Endothelial cell of umbilical vein (primary cell): ENCODE data around the gene RFC2. TPM values are rescaled to one million over a fixed set of nuclear protein-coding genes. Genes with fewer than 3 reads are reported as not detected.

Source experiments
- BruUV-seq: library from RNA; stranded (reverse); fragments of 400-500 nt; replicated peaks from 2 replicates; lab custom pipeline; 2021; lab: Mats Ljungman, UMichigan
- CTCF ChIA-PET: fragments of 300-600, 350-600 bp; sonication (Branson Sonifier 250); formaldehyde crosslinking; loops from one replicate; lab custom pipeline; 2021; ENCODE audit warnings: antibody characterized with exemption, inconsistent platforms; lab: Charles Lee
- POLR2A ChIA-PET: fragments of 300-600, 350-600 bp; sonication (Branson Sonifier 250); formaldehyde crosslinking; loops from one replicate; lab custom pipeline; 2021; ENCODE audit warnings: antibody characterized with exemption, inconsistent platforms; lab: Charles Lee
- DNase-seq: peaks from one replicate; pipeline ENCODE4 v3.0.0-alpha.2; 2011; ENCODE audit warnings: low read depth, low spot score
- FAIRE-seq: peaks from 2 replicates; lab custom pipeline; 2011; peaks lifted over from hg19 to GRCh38; lab: Jason Lieb, UNC
- H2AFZ ChIP-seq: 2 replicates; pipeline ENCODE4 v1.6.0; 2012; ENCODE audit warnings: low read depth, low read length, control low read depth, inconsistent platforms
- H3K27ac ChIP-seq: 2 replicates; pipeline ENCODE4 v1.5.1; 2011; ENCODE audit warnings: low read depth, mild to moderate bottlenecking, control low read depth, low read length, moderate library complexity; ENCODE audit not compliant: insufficient read depth
- H3K27me3 ChIP-seq, 2 experiments: 2 replicates each; pipeline versions ENCODE4 v1.6.0 to v1.6.1; 2011; ENCODE audit warnings: low read length in 2 of 2, mixed read lengths in 1 of 2; ENCODE audit not compliant: control insufficient read depth in 2 of 2, insufficient read depth in 2 of 2
- H3K36me3 ChIP-seq, 2 experiments: 2 replicates in 1 of 2; 3 replicates in 1 of 2; pipeline ENCODE4 v1.5.1; 2011; ENCODE audit warnings: low read length in 2 of 2, mild to moderate bottlenecking in 1 of 2, moderate library complexity in 1 of 2; ENCODE audit not compliant: control insufficient read depth in 2 of 2, insufficient read depth in 2 of 2; ENCODE audit errors: extremely low read depth in 1 of 2
- H3K4me1 ChIP-seq: 3 replicates; pipeline ENCODE4 v1.5.1; 2011; ENCODE audit warnings: mild to moderate bottlenecking, low read length; ENCODE audit not compliant: control insufficient read depth, insufficient read depth; ENCODE audit errors: extremely low read depth
- H3K4me2 ChIP-seq: 2 replicates; pipeline ENCODE4 v1.6.1; 2011; ENCODE audit warnings: low read length, control low read depth, mixed read lengths; ENCODE audit not compliant: insufficient read depth
- H3K4me3 ChIP-seq, 3 experiments: fragments of 200-600 bp in 1 of 3; sonication (generic), shearing (Covaris generic) in 1 of 3; replicated peaks in 1 of 3; 2 replicates each; pipeline ENCODE4 v1.5.1; 2011 to 2016; ENCODE audit warnings: control low read depth in 3 of 3, low read length in 3 of 3, mild to moderate bottlenecking in 2 of 3, inconsistent platforms in 1 of 3, low read depth in 1 of 3, moderate library complexity in 1 of 3; ENCODE audit not compliant: insufficient read depth in 1 of 3
- H3K79me2 ChIP-seq: 2 replicates; pipeline ENCODE4 v1.6.0; 2012; ENCODE audit warnings: low read length, inconsistent platforms; ENCODE audit not compliant: control insufficient read depth, insufficient read depth
- H3K9ac ChIP-seq: replicated peaks from 2 replicates; pipeline ENCODE3; 2011; ENCODE audit warnings: low read length, control low read depth; ENCODE audit not compliant: insufficient read depth; ENCODE audit errors: extremely low read depth
- H3K9me1 ChIP-seq: replicated peaks from 3 replicates; pipeline ENCODE4 v1.6.0; 2011; ENCODE audit warnings: mild to moderate bottlenecking, low read length; ENCODE audit not compliant: control insufficient read depth, insufficient read depth; ENCODE audit errors: extremely low read depth
- H3K9me3 ChIP-seq: replicated peaks from 2 replicates; pipeline ENCODE4 v1.5.1; 2012; ENCODE audit warnings: low read length, inconsistent platforms; ENCODE audit not compliant: control insufficient read depth, insufficient read depth
- H4K20me1 ChIP-seq: replicated peaks from 2 replicates; pipeline ENCODE3; 2011; ENCODE audit warnings: mild to moderate bottlenecking, low read length; ENCODE audit not compliant: control insufficient read depth, insufficient read depth; ENCODE audit errors: extremely low read depth
- EZH2 ChIP-seq: IDR thresholded peaks from 2 replicates; pipeline ENCODE4 v1.6.1; 2012; ENCODE audit warnings: borderline replicate concordance, low read depth, mild to moderate bottlenecking, moderate library complexity, low read length, inconsistent platforms; ENCODE audit not compliant: severe bottlenecking
- FOS ChIP-seq: IDR thresholded peaks from 2 replicates; pipeline ENCODE4 v1.6.1; 2011; ENCODE audit warnings: mild to moderate bottlenecking, low read length, moderate library complexity, borderline replicate concordance; ENCODE audit not compliant: insufficient read depth
- GATA2 ChIP-seq: IDR thresholded peaks from 2 replicates; pipeline ENCODE4 v1.7.0; 2011; ENCODE audit warnings: low read depth, mild to moderate bottlenecking, moderate library complexity, mixed read lengths, low read length; ENCODE audit not compliant: insufficient read length, insufficient read depth
- JUN ChIP-seq: IDR thresholded peaks from 2 replicates; pipeline ENCODE4 v1.6.1; 2011; ENCODE audit warnings: borderline replicate concordance, low read depth; ENCODE audit not compliant: insufficient read length, insufficient read depth
- MYC ChIP-seq: IDR thresholded peaks from one replicate; pipeline ENCODE4 v1.6.1; 2011; ENCODE audit warnings: mild to moderate bottlenecking, low read depth, low read length
- POLR2A ChIP-seq: IDR thresholded peaks from 2 replicates; pipeline ENCODE4 v1.6.1; 2012; ENCODE audit warnings: low read depth, mild to moderate bottlenecking, control low read depth, low read length
- POLR2AphosphoS5 ChIP-seq: IDR thresholded peaks from 2 replicates; pipeline ENCODE4 v1.6.1; 2012; ENCODE audit warnings: low read depth, mild to moderate bottlenecking, control low read depth, low read length, moderate library complexity; ENCODE audit not compliant: insufficient read depth
- dilution Hi-C: fragments of 300-500 bp; cut with MboI; formaldehyde crosslinking; loops from one replicate; pipeline ENCODE4 v1.15.0; 2019; ENCODE audit warnings: low sequenced_read_pairs; ENCODE audit not compliant: extremely low pct_ligation_motif_present
- intact Hi-C: fragments of 100-400 bp; cut with micrococcal nuclease; formaldehyde crosslinking; loops from one replicate; pipeline ENCODE4 v1.10.0; 2022
- polyA plus RNA-seq, 4 experiments: library from polyadenylated mRNA; depleted of rRNA in 3 of 4; stranded (reverse) in 3 of 4; unstranded in 1 of 4; fragments of >200 nt; gene quantifications; 2 replicates each; pipeline versions ENCODE4 v1.2.1 to v1.2.3, GENCODE V29; 2011 to 2012; ENCODE audit warnings: missing spikeins in 1 of 4
- total RNA-seq: library from RNA; stranded (reverse); gene quantifications from 2 replicates; pipeline ENCODE4 v1.2.3, GENCODE V29; 2021
- TF ChIP-seq, protein P1 (sequence below): IDR thresholded peaks from 2 replicates; pipeline ENCODE4 v1.6.1; 2011; ENCODE audit not compliant: insufficient read depth, insufficient read length
- TF ChIP-seq, protein P2 (sequence below), 2 donors: IDR thresholded peaks; 1 replicate in 1 of 2; 2 replicates in 1 of 2; pipeline ENCODE4 v1.5.1; 2011; ENCODE audit warnings: low read length in 2 of 2, mild to moderate bottlenecking in 2 of 2, moderate library complexity in 2 of 2, control low read depth in 1 of 2, inconsistent platforms in 1 of 2, low read depth in 1 of 2; ENCODE audit not compliant: insufficient read depth in 1 of 2; ENCODE audit errors: extremely low read depth in 1 of 2

RFC2 gene
- total and polyA plus RNA-seq, 2 donors (not counting 3 experiments of a cell fraction or from before 2014, with no cell fraction given) = 24.4 to 44.3 TPM

DNA sequence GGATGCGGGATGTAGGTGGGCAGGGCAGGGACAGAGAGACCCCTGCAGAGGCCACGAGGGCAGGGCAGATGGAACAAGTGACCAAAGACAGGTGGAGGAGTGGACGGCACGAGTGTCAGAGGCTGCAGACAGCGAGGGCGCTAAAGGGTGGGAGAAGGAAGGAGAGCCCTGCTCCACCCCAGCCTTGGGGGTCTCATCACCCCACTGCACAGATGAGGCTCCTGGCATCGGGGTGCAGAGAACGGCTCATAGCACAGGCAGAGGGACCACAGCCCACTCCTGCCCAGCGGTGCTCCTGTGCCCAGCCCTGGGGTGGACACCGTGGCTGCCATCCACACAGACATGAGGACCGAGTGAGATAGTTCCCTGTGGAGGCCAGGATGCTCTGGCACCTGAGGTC, 46.6 kb downstream of the RFC2 start:
- FAIRE-seq = no peak
- dilution Hi-C loops = no loop called here
- no peak for DNase-seq
- Histone ChIP-seq H3K27ac (no peak overlapping the region), H3K79me2 (no peaks in the 10 kb centered on the region), H3K27me3 (no peaks in the 10 kb centered on the region), H3K9ac (no peak overlapping the region), H2AFZ (no peak overlapping the region), H3K9me1 (no peaks in the 10 kb centered on the region), H3K9me3 (no peaks in the 10 kb centered on the region), H3K36me3 (no peaks in the 10 kb centered on the region), H3K4me1 (no peaks in the 10 kb centered on the region), H3K4me3 (no peak overlapping the region), H4K20me1 (no peaks in the 10 kb centered on the region), H3K4me2 (no peak overlapping the region)
- ChIA-PET CTCF (interaction anchor here (0.6 to 10.3 kb wide), 13 partner anchors 17 to 342 kb away, joined by 3 to 405 read pairs (median 9); partner anchors contain the start of genes CLIP2 and RFC2), POLR2A (no interaction called here)
- no peak for TF ChIP-seq GATA2
- TF ChIP-seq FOS = no peak
- TF ChIP-seq, protein P1, sequence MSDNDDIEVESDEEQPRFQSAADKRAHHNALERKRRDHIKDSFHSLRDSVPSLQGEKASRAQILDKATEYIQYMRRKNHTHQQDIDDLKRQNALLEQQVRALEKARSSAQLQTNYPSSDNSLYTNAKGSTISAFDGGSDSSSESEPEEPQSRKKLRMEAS = no peak
- TF ChIP-seq, protein P2, sequence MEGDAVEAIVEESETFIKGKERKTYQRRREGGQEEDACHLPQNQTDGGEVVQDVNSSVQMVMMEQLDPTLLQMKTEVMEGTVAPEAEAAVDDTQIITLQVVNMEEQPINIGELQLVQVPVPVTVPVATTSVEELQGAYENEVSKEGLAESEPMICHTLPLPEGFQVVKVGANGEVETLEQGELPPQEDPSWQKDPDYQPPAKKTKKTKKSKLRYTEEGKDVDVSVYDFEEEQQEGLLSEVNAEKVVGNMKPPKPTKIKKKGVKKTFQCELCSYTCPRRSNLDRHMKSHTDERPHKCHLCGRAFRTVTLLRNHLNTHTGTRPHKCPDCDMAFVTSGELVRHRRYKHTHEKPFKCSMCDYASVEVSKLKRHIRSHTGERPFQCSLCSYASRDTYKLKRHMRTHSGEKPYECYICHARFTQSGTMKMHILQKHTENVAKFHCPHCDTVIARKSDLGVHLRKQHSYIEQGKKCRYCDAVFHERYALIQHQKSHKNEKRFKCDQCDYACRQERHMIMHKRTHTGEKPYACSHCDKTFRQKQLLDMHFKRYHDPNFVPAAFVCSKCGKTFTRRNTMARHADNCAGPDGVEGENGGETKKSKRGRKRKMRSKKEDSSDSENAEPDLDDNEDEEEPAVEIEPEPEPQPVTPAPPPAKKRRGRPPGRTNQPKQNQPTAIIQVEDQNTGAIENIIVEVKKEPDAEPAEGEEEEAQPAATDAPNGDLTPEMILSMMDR (IDR thresholded peaks at IDR 0.05; ENCODE audit: extremely low read depth in 1 of 2, insufficient read depth in 1 of 2, low read depth in 1 of 2, low read length in 2 of 2) = no peak
- no peak for TF ChIP-seq EZH2
- TF ChIP-seq POLR2A = no peak
- no peak for TF ChIP-seq JUN
- no peak for TF ChIP-seq POLR2AphosphoS5
- no peak for TF ChIP-seq MYC
- intact Hi-C loops = loop anchor here (5.0 to 10.0 kb wide), 2 partner anchors 67 to 85 kb away; no protein-coding TSS in a partner anchor
- no TSS peak for BruUV-seq
